Measurements from ENCODE around the gene GNL1. TPM values are rescaled to one million over a fixed set of nuclear protein-coding genes. Genes with fewer than 3 reads are reported as not detected.

Gene GNL1
- total RNA-seq, 1 experiment from 2014 or later, result 113 TPM

- Histone ChIP-seq H2AFZ (ENCODE audit: low read depth, low read length, poor library complexity, severe bottlenecking) (peak overlapping the region; percentile 33), H3K79me2 (ENCODE audit: insufficient read depth, low read length) (no peaks in the 10 kb centered on the region), H3K4me1 (ENCODE audit: control insufficient read depth in 1 of 2, insufficient read depth in 2 of 2, low read length in 2 of 2) (peaks cover 11 to 22% of the 10 kb centered on the region in 2 experiments; a peak in 3 of 4 replicates), H3K9ac (ENCODE audit: low read length) (peak overlapping the region; percentile 51), H3K36me3 (ENCODE audit: control insufficient read depth in 1 of 2, insufficient read depth in 2 of 2, low read length in 2 of 2) (no peaks in the 10 kb centered on the region), H3K4me2 (ENCODE audit: low read length) (peak overlapping the region; percentile 66), H4K20me1 (ENCODE audit: insufficient read depth) (no peaks in the 10 kb centered on the region), H3K9me2 (ENCODE audit: insufficient read depth) (no peaks in the 10 kb centered on the region), H3K27me3 (ENCODE audit: insufficient read depth, low read length) (no peaks in the 10 kb centered on the region), H3K27ac (ENCODE audit: low read depth, low read length) (peak overlapping the region; percentile 74), H3K4me3 (replicated peaks in 1 of 2; ENCODE audit: low read depth in 1 of 2, low read length in 2 of 2) (peak overlapping the region; percentile 42 to 50), H3K9me3 (ENCODE audit: control insufficient read depth in 1 of 2, insufficient read depth in 1 of 2, low read depth in 1 of 2, low read length in 2 of 2) (no peaks in the 10 kb centered on the region)
- ChIA-PET POLR2A (no interaction called here), RAD21 (ENCODE audit: low non-redundant PET in 1 of 2, low total read pairs in 2 of 2, uncharacterized antibody in 2 of 2, unreplicated experiment in 2 of 2) (no interaction called here), CTCF (interaction anchor here (0.8 to 0.9 kb wide), 2 partner anchors 25 to 29 kb away, joined by 3 to 4 read pairs; no protein-coding TSS in a partner anchor)
- BruUV-seq (replicated peaks), result TSS peak; percentile 68
- DNase-seq (ENCODE audit: low read depth, low spot score) (peak; percentile 61), ATAC-seq (peak; percentile 82)
- intact Hi-C loops (cut with micrococcal nuclease), result loop anchor here (1.0 kb wide), 1 partner anchor 27 kb away; the partner anchor contains the start of gene HLA-E
- TF ChIP-seq JUND (IDR thresholded peaks at IDR 0.05), result no peak
- peak; percentile 69 for TF ChIP-seq POLR2AphosphoS5 (IDR thresholded peaks at IDR 0.05; ENCODE audit: low read depth, low read length)
- peak; percentile 90 for TF ChIP-seq CEBPB (IDR thresholded peaks at IDR 0.05; ENCODE audit: low read depth)
- TF ChIP-seq RAD21 (IDR thresholded peaks at IDR 0.05; ENCODE audit: low read depth), result no peak
- TF ChIP-seq ZNF274 (IDR thresholded peaks at IDR 0.05; ENCODE audit: low read depth, low read length), result no peak
- peak; percentile 60 for TF ChIP-seq ELF1 (IDR thresholded peaks at IDR 0.05; ENCODE audit: borderline replicate concordance, low read depth)
- no peak for TF ChIP-seq CTCF (IDR thresholded peaks at IDR 0.05 in 2 of 3, conservative IDR thresholded peaks at IDR 0.05 in 1 of 3; ENCODE audit: borderline replicate concordance in 1 of 3, insufficient read depth in 1 of 3, low read depth in 2 of 3, low read length in 2 of 3)
- peak; percentile 21; the same call in 1 of the 2 replicates for TF ChIP-seq SP1 (IDR thresholded peaks at IDR 0.05; ENCODE audit: low read depth)
- peak; percentile 61 for TF ChIP-seq EGR1 (IDR thresholded peaks at IDR 0.05; ENCODE audit: low read depth)
- no peak for TF ChIP-seq ATF3 (IDR thresholded peaks at IDR 0.05)
- no peak for TF ChIP-seq TCF7L2 (IDR thresholded peaks at IDR 0.05; ENCODE audit: borderline replicate concordance, extremely low read depth, insufficient read depth, insufficient read length)
These were observed 40.1 kb downstream of the GNL1 start for GRCh38 chr6:30515944-30516753.

All from HCT116 (cell line).